PC-9 (cell line): ENCODE data around the gene TRIO.

Experiments used
- CTCF ChIP-seq: fragments of 200-600 bp; sonication (generic); conservative IDR thresholded peaks from 2 replicates; pipeline ENCODE4 v1.6.1; 2017; ENCODE audit warnings: mixed run types, antibody characterized with exemption, mild to moderate bottlenecking, moderate library complexity
- EZH2 ChIP-seq: fragments of 200-600 bp; sonication (generic); IDR thresholded peaks from 2 replicates; pipeline ENCODE4 v1.8.0; 2017; ENCODE audit warnings: antibody characterized with exemption, low read depth

DNA sequence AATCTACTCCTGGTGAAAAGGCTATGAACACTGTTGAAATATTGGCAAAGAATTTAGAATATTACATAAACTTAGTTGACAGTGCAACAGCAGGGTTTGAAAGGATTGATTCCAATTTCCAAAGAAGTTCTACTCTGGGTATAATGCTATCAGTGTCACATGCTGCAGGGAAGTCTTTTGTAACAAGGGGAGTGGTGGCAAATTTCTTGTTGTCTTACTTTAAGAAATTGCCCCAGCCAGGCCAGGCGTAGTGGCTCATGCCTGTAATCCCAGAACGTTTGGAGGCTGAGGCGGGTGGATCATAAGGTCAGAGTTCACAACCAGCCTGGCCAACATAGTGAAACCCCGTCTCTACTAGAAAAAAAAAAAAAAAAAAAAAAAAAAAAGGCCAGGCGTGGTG is 352.2 kb downstream of the TRIO start:
- TF ChIP-seq EZH2 (no peak), CTCF (no peak)
